HG03095 (cell line): ENCODE results near the gene PTPN4.
"Not testable (repeated sequence)": the region's sequence is repeated elsewhere in the genome, so short reads cannot be mapped to it uniquely, and the experiment has no call there.

Experiments
- ATAC-seq: cut with Tn5 transposase; IDR thresholded peaks from one replicate; pipeline ENCODE4 v1.9.1; 2021; ENCODE audit warnings: moderate library complexity; ENCODE audit not compliant: unreplicated experiment

Gene PTPN4

DNA sequence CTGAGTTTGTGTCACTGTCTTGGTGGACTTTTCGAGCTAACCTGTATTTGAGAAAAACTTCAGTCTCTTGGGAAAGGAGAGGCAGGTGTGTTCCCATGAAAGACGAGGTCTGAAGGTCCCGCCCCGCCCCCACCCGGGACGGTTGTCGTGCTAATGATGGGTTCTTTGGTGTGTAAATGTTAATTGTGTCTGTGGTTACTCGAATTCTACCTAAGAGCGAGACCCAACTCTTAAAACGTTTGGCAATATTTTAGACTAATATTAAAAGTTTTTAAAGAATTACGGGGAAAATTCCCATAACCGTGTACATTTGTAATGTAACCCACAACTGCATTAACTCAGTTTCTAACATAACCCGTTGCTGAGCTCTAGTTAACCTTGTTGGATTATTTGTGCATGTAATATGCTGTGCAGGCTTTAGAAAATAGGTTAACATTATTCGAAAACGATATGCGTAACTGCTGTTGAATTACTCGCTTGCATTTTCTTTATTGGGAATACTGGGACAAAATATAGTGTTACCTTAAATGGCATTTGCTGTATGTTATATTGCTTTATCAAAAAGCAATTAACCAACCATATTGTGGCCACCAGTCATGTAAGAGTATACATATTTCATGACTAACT, 254.0 kb downstream of the PTPN4 start:
- ATAC-seq = no peak

DNA sequence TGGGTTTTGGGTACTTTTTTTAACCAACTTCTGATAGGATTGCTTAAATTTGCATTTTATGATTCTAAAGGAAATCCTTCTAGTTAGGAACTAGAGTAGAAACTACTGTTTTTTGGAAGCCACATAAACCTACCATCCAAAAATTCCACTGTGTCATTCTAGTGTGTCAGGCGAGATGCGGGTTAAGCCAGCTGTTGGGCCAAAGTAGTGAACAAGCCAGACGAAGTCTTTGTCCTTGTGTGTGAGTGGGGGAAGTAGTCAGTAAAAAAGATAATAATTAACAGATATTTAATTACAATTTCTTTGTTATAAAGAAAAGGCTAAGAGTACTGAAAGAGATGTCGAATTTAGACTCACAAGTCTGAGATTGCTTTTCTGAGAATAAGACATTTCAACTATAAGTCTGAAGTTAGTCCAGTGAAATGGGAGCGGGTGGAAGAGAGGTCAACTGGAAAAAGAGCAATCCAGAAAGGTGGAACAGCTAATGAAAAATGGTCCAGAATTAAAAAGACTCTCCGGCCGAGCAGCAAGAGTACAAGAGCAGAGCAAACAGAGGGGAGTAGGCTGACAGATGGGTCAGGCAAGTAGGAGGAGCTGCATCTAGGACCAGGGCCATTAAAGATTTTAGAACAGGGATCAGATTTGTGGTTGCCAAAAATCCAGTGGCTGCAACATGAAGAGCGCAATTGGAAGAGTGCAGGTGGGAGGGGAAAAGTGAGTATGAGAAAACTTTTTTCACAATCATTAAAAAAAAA, 254.7 kb downstream of the PTPN4 start:
- ATAC-seq = no peak

DNA sequence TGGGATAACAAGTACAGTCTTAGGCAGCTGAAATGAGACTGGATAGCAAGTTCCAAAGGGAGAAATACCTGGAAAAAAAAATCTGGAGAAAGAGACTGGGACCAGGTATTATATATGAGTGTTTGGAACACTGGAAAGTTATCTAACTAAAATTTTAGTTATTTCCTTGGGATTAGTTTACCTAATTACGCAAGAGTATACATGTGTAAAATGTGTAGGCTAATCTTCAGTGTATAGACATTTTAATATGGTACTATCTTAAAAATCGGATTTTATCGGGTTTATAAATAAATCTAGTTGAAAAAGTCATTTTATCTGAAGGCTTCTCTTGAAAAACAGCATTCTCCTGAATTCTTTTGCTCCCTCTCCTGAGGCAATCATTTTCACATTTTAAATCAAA, 257.1 kb downstream of the PTPN4 start:
- no peak for ATAC-seq

DNA sequence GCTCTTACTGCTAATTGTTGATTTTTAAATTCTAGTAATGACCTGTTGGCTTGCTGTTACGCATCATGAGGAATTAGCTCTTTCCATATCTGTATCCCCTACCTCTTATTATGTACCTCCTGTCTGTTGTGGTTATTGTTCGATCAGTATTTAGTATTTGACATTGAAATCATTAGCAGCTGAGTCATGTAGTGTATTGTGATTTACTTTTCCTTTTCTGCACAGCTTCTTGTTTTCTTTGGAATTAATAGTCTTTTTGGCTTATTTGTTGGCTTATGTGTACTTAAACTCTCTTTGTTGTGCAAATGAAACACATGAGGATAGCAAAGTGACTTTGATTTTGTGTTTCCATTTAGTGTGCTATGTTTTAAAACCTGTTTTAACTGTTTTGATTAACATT, 257.5 kb downstream of the PTPN4 start:
- no peak for ATAC-seq

DNA sequence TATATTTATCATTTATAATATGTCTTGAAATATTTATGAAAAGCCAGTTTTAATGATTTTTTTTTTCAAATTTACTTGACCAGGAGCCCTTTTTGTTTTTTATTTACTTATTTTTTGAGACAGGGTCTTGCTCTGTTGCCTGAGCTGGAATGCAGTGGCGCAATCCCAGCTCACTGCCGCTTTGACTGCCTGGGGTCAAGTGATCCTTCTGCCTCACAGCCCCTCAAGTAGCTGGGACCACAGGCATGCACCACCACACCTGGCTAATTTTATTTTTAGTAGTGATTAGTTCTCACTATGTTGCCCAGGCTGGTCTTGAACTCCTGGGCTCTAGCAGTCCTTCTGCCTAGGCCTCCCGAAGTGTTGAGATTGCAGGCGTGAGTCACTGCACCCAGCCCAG, 258.8 kb downstream of the PTPN4 start:
- ATAC-seq = no peak

DNA sequence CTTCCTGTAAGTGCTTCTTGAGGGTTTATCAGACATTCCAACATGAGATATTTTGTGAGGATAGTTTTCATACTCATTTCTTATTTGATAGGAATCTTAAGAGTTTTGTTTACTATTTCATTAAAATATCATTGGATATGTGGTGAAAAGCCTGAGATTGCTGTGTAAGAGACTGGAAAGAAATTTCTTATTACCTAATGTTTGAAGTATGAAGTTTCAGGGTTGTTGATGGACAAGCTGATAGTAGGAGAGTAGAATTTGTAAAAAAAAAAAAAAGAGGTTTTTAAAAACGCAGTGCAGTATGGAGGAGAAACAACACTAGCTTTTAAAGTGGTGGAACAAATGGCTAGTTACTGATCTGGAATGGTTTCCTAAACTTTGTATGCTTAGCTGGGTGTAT, 260.8 kb downstream of the PTPN4 start:
- ATAC-seq = no peak

DNA sequence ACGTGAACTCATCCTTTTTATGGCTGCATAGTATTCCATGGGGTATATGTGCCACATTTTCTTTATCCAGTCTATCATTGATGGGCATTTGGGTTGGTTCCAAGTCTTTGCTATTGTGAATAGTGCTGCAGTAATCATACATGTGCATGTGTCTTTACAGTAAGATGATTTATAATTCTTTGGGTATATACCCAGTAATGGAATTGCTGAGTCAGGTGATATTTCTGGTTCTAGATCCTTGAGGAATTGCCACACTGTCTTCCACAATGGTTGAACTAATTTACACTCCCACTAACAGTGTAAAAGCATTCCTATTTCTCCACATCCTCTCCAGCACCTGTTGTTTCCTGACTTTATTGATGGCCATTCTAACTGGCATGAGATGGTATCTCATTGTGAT, 262.8 kb downstream of the PTPN4 start:
- not testable (repeated sequence) for ATAC-seq

DNA sequence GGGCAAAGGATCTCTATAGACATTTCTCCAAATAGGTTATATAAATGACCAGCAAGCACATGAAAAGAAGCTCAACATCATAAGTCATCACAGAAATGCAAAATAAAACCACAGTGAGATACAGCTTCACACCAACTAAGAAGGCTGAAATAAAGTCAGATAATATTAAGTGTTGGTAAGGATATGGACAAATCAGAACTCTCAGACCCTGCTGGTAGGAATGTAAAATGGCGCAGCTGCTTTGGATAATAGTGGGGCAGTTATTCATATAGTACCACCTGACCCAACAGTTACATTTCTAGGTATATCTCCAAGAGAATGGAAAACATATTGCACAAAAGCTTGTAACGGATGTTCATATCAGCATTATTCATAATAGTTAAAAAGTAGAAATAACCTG, 267.2 kb downstream of the PTPN4 start:
- ATAC-seq = no peak

DNA sequence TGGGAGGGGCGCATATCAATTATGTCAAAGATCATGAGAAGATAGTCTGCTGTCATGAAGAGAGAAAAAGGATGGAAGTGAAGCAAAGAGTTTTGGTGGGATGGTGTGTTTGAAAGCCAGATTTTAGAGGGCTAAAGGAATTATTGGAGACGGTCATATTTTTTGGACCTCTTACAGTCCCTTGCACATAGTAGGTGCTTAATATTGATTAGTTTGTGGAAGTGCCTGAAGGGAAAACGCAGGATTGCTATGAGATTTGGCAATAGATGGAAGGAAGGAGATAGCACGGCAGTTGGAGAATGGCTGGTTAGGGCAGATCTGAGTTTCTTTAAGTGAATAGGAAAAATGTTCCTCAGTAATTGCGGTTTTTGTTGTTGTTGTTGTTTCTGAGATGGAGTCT, 269.1 kb downstream of the PTPN4 start:
- no peak for ATAC-seq

DNA sequence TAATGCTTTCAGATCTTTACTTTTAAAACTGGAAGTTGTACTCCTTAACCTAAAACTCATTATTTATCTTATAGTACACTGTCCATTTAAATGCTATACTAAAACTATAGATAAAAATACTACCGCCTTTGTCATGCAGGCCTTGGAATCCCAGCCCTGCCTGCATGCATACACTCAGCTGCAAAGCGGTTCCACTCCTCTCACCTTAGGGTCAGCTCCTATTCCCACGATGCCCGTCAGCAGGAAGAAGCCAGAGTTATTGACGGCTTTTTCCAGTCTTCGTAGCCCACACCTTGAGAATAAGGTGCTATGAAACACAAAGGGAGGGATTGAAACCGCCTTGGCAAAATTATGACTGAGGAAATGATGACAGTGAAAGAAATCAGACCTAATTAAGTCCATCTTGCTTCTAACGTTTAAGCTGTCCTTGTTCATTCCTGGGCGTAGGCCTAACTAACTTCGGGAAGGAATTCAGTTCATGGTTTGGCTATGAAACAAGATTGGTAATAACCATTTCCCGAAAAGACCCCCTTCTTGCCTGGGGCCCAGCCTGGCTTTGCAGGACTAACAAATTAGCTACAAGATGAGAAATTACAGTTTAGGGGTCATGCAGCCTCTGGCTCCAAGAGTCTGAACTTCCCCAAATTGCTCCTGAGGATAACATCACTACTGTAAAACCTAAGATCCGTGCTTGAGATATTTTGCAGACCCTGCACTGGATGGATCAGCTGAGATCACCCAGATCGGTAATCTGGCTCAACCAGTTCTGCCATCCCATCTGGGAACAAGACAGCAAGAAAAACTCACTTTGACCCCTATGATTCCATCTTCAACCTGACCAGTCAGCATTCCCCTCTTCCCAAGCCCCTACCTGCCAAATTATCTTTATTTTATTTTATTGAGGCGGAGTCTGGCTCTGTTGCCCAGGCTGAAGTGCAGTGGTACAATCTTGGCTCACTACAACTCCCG, 270.2 kb downstream of the PTPN4 start:
- ATAC-seq = no peak

DNA sequence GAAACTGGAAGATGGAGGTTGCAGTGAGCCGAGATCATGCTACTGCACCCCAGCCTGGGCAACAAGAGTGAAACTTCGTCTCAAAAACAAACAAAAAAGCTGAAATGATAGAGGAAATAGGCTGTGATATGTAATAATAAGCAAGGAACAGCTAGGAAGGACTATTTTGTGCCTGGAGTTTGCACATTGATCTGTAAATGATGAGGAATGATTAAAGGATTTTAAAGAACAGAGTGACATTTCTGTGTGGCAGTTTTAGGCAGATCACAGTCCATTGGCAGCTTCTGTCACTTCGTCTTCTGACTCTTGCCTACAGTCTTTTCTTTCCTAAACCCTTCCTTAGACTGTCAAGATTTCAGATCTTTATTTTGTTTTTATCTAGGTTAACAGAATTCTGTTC, 272.6 kb downstream of the PTPN4 start:
- ATAC-seq = no peak
